ENCODE measurements around the gene ARL6IP4. TPM values are rescaled to one million over a fixed set of nuclear protein-coding genes. Genes with fewer than 3 reads are reported as not detected.

Gene ARL6IP4
- total RNA-seq, 1 experiment from 2014 or later = 85.1 TPM

- no peak for DNase-seq
- no peak overlapping the region for H3K9ac ChIP-seq (ENCODE audit: low read length)
- no peak overlapping the region for H3K4me3 ChIP-seq (ENCODE audit: low read length)
- H2AFZ ChIP-seq (ENCODE audit: low read length) = no peak overlapping the region
- H3K36me3 ChIP-seq (ENCODE audit: insufficient read depth, low read length) = no peaks in the 10 kb centered on the region
- H3K27ac ChIP-seq (ENCODE audit: low read length) = no peak overlapping the region
- no peaks in the 10 kb centered on the region for H3K79me2 ChIP-seq (ENCODE audit: low read length)
- H4K20me1 ChIP-seq (ENCODE audit: insufficient read depth, low read depth, low read length) = no peaks in the 10 kb centered on the region
- peaks cover 5% of the 10 kb centered on the region for H3K4me1 ChIP-seq (ENCODE audit: low read length)
- no peak overlapping the region for H3K4me2 ChIP-seq (ENCODE audit: low read depth, low read length, poor library complexity, severe bottlenecking)
- no peaks in the 10 kb centered on the region for H3K9me3 ChIP-seq (ENCODE audit: low read length)
- peaks cover 6% of the 10 kb centered on the region; the same call in 1 of the 2 replicates for H3K27me3 ChIP-seq (ENCODE audit: low read length)
- no peaks in the 10 kb centered on the region for H3K9me2 ChIP-seq (replicated peaks; ENCODE audit: insufficient read depth, low read length)
Measured at GRCh38 chr12:123028475-123028874, 48.0 kb downstream of the ARL6IP4 start.

- Histone ChIP-seq H2AFZ (ENCODE audit: low read length) (no peak overlapping the region), H3K9ac (ENCODE audit: low read length) (no peak overlapping the region), H3K27ac (ENCODE audit: low read length) (no peak overlapping the region), H3K9me3 (ENCODE audit: low read length) (no peaks in the 10 kb centered on the region), H3K9me2 (replicated peaks; ENCODE audit: insufficient read depth, low read length) (no peaks in the 10 kb centered on the region), H3K36me3 (ENCODE audit: insufficient read depth, low read length) (no peaks in the 10 kb centered on the region), H3K79me2 (ENCODE audit: low read length) (no peaks in the 10 kb centered on the region), H4K20me1 (ENCODE audit: insufficient read depth, low read depth, low read length) (no peaks in the 10 kb centered on the region), H3K4me3 (ENCODE audit: low read length) (no peak overlapping the region), H3K4me2 (ENCODE audit: low read depth, low read length, poor library complexity, severe bottlenecking) (no peak overlapping the region), H3K27me3 (ENCODE audit: low read length) (peaks cover 4% of the 10 kb centered on the region; the same call in 1 of the 2 replicates), H3K4me1 (ENCODE audit: low read length) (no peaks in the 10 kb centered on the region; the same call in 1 of the 2 replicates)
- no peak for DNase-seq
Measured at GRCh38 chr12:123029550-123029949, 49.1 kb downstream of the ARL6IP4 start.

- Histone ChIP-seq H3K36me3 (ENCODE audit: insufficient read depth, low read length) (no peaks in the 10 kb centered on the region), H3K27me3 (ENCODE audit: low read length) (no peaks in the 10 kb centered on the region), H3K4me2 (ENCODE audit: low read depth, low read length, poor library complexity, severe bottlenecking) (no peak overlapping the region)
Measured at GRCh38 chr12:123030686-123031085, 50.2 kb downstream of the ARL6IP4 start.

GRCh38 chr12:123031171-123031845 is 50.8 kb downstream of the ARL6IP4 start:
- Histone ChIP-seq H3K4me3 (ENCODE audit: low read length) (no peak overlapping the region), H2AFZ (ENCODE audit: low read length) (no peak overlapping the region), H3K9ac (ENCODE audit: low read length) (no peak overlapping the region), H4K20me1 (ENCODE audit: insufficient read depth, low read depth, low read length) (no peaks in the 10 kb centered on the region), H3K9me3 (ENCODE audit: low read length) (no peaks in the 10 kb centered on the region), H3K79me2 (ENCODE audit: low read length) (no peaks in the 10 kb centered on the region), H3K36me3 (ENCODE audit: insufficient read depth, low read length) (no peaks in the 10 kb centered on the region), H3K27me3 (ENCODE audit: low read length) (no peaks in the 10 kb centered on the region), H3K9me2 (replicated peaks; ENCODE audit: insufficient read depth, low read length) (no peaks in the 10 kb centered on the region), H3K4me2 (ENCODE audit: low read depth, low read length, poor library complexity, severe bottlenecking) (no peak overlapping the region), H3K27ac (ENCODE audit: low read length) (no peak overlapping the region), H3K4me1 (ENCODE audit: low read length) (no peaks in the 10 kb centered on the region)
- DNase-seq = no peak

More at GRCh38 chr12:123030686-123031085, 50.2 kb downstream of the ARL6IP4 start:
- no peaks in the 10 kb centered on the region for H3K79me2 ChIP-seq (ENCODE audit: low read length)
- H4K20me1 ChIP-seq (ENCODE audit: insufficient read depth, low read depth, low read length) = no peaks in the 10 kb centered on the region
- H3K4me3 ChIP-seq (ENCODE audit: low read length) = no peak overlapping the region
- no peak overlapping the region for H3K27ac ChIP-seq (ENCODE audit: low read length)
- no peak for DNase-seq
- H2AFZ ChIP-seq (ENCODE audit: low read length) = no peak overlapping the region
- H3K9me3 ChIP-seq (ENCODE audit: low read length) = no peaks in the 10 kb centered on the region
- no peak overlapping the region for H3K9ac ChIP-seq (ENCODE audit: low read length)
- H3K4me1 ChIP-seq (ENCODE audit: low read length) = no peaks in the 10 kb centered on the region
- no peaks in the 10 kb centered on the region for H3K9me2 ChIP-seq (replicated peaks; ENCODE audit: insufficient read depth, low read length)

Small RNA genes within 50 kb of the gene (small RNA-seq; reads per million reads assigned to genes)
- gene ARL6IP4 (not detected), gene MIR4304 (not detected)

Other genes with a start within 250 kb of the ARL6IP4 start
- gene HCAR1, start 249.8 kb upstream of the ARL6IP4 start, total RNA-seq (2014; rRNA removed; shearing (Covaris generic); ENCODE audit: low replicate concordance) = not detected in 2 replicates
- 53.4 and 72.8 TPM in 2 replicates for gene DENR, start 227.9 kb upstream of the ARL6IP4 start, total RNA-seq (2014; rRNA removed; shearing (Covaris generic); ENCODE audit: low replicate concordance)
- gene CCDC62, start 206.1 kb upstream of the ARL6IP4 start, total RNA-seq (2014; rRNA removed; shearing (Covaris generic); ENCODE audit: low replicate concordance) = 0.47 and 2.2 TPM in 2 replicates
- gene HIP1R, start 145.2 kb upstream of the ARL6IP4 start, total RNA-seq (2014; rRNA removed; shearing (Covaris generic); ENCODE audit: low replicate concordance) = 19.4 and 42.9 TPM in 2 replicates
- gene VPS37B, start 84.6 kb upstream of the ARL6IP4 start, total RNA-seq (2014; rRNA removed; shearing (Covaris generic); ENCODE audit: low replicate concordance) = not detected in 2 replicates
- gene ABCB9, start 14.2 kb upstream of the ARL6IP4 start, total RNA-seq (2014; rRNA removed; shearing (Covaris generic); ENCODE audit: low replicate concordance) = 1.5 and 3.7 TPM in 2 replicates
- gene OGFOD2, start 5.4 kb upstream of the ARL6IP4 start, total RNA-seq (2014; rRNA removed; shearing (Covaris generic); ENCODE audit: low replicate concordance) = 8.5 and 28.8 TPM in 2 replicates
- 0.04 and 0.19 TPM in 2 replicates for gene PITPNM2, start 170.4 kb downstream of the ARL6IP4 start, total RNA-seq (2014; rRNA removed; shearing (Covaris generic); ENCODE audit: low replicate concordance)

All from Karpas-422 (cell line).